C4-2B (cell line): ENCODE data around the gene ZNF394.

Experiments
- H3K27ac ChIP-seq: fragments of 450-650 bp; 2 replicates; pipeline ENCODE4 v1.5.1; 2017
- ZFX ChIP-seq: fragments of 450-650 bp; IDR thresholded peaks from 2 replicates; pipeline ENCODE4 v1.6.1; 2017
- TF ChIP-seq, protein P1 (sequence below): fragments of 450-650 bp; conservative IDR thresholded peaks from 2 replicates; pipeline ENCODE4 v1.5.1; 2017; ENCODE audit warnings: mild to moderate bottlenecking

ZNF394 gene

DNA sequence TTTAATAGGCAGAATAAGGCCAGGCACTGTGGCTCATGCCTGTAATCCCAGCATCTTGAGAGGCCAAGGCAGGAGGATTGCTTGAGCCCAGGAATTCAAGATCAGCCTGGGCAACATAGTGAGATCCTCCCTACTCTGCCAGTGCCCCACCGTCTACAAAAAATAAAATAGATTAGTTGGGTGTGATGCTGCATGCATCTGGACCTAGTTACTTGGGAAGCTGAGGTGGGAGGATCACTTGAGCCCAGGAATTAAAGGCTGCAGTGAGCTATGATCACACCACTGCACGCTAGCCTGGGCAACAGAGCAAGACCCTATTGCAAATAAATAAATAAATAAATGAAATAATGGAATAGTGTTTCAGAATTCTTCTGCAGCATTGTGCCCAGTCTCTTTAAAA lies 35.6 kb upstream of the ZNF394 start:
- H3K27ac ChIP-seq = no peak overlapping the region
- TF ChIP-seq ZFX = no peak
- TF ChIP-seq, protein P1, sequence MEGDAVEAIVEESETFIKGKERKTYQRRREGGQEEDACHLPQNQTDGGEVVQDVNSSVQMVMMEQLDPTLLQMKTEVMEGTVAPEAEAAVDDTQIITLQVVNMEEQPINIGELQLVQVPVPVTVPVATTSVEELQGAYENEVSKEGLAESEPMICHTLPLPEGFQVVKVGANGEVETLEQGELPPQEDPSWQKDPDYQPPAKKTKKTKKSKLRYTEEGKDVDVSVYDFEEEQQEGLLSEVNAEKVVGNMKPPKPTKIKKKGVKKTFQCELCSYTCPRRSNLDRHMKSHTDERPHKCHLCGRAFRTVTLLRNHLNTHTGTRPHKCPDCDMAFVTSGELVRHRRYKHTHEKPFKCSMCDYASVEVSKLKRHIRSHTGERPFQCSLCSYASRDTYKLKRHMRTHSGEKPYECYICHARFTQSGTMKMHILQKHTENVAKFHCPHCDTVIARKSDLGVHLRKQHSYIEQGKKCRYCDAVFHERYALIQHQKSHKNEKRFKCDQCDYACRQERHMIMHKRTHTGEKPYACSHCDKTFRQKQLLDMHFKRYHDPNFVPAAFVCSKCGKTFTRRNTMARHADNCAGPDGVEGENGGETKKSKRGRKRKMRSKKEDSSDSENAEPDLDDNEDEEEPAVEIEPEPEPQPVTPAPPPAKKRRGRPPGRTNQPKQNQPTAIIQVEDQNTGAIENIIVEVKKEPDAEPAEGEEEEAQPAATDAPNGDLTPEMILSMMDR = no peak

DNA sequence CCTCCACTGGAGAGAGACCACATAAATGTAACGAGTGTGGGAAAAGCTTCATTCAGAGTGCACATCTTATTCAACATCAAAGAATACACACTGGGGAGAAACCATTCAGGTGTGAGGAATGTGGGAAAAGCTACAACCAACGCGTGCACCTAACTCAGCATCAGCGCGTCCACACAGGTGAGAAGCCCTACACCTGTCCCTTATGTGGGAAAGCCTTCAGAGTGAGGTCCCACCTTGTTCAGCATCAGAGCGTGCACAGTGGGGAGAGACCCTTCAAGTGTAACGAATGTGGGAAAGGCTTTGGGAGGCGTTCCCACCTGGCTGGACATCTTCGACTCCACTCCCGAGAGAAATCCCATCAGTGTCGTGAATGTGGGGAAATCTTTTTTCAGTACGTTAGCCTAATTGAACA lies 31.3 kb upstream of the ZNF394 start:
- no peak for TF ChIP-seq ZFX
- TF ChIP-seq, protein P1 = no peak
- H3K27ac ChIP-seq = no peak overlapping the region

DNA sequence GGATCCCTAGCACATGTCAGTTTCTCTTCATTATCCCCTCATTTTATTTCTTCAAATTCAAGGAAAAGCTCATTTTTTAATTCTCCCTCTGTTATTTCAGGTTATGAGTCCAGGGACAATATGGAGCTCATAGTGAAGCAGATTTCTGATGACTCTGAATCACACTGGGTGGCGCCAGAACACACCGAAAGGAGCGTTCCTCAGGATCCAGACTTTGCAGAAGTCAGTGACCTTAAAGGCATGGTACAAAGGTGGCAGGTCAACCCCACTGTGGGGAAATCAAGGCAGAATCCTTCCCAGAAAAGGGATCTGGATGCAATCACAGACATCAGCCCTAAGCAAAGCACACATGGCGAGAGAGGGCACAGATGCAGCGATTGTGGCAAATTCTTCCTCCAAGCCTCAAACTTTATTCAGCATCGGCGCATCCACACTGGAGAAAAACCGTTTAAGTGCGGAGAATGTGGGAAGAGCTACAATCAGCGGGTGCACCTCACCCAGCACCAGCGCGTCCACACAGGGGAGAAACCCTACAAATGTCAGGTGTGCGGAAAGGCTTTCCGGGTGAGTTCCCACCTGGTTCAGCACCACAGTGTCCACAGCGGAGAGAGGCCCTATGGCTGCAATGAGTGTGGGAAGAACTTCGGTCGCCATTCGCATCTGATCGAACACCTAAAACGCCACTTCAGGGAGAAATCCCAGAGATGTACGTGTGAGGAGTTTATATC lies 25.8 kb upstream of the ZNF394 start:
- TF ChIP-seq ZFX = no peak
- TF ChIP-seq, protein P1 = no peak
- H3K27ac ChIP-seq = no peak overlapping the region

- no peak overlapping the region for H3K27ac ChIP-seq
- TF ChIP-seq, protein P1 = no peak
- TF ChIP-seq ZFX = no peak
Measured at GRCh38 chr7:99521399-99521798, 21.3 kb upstream of the ZNF394 start.

DNA sequence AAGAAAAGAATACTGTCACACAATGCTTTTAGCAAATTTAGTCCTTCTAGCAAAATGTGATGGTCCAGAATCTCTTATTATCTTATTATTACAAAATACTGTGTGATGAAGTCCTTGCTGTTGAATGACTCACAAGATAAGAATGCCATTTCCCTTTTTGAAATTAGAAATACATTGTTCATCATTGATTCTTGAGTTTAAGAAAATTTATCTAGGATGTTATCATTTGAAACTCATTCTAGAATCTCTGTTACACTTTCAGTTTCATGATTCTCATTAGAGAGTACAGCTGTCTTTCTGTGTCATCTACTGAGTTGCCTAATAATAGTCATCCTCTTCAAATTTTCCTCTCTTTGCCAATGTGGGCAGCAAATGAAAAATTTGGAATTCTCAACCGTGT lies 14.0 kb upstream of the ZNF394 start:
- H3K27ac ChIP-seq = no peak overlapping the region
- no peak for TF ChIP-seq ZFX
- TF ChIP-seq, protein P1 = no peak

DNA sequence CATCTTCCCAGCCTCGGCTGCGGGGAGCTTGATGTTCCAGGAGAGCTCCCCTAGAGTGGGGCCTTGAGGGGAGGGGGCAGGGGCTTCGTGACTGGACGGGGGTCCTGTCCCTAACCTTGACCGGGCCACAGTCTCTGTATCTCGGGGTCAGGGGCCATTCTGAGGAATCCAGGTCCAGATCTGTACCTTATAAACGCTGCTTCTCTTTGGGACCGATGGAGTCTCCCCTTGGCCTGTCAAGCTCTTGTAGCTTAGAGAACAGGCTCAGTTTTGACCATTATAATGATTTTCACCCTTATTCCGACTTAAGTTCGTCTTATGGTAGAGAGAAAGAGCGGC lies 5.2 kb upstream of the ZNF394 start:
- H3K27ac ChIP-seq = peak overlapping the region; percentile 71
- TF ChIP-seq ZFX = no peak
- TF ChIP-seq, protein P1 = no peak

DNA sequence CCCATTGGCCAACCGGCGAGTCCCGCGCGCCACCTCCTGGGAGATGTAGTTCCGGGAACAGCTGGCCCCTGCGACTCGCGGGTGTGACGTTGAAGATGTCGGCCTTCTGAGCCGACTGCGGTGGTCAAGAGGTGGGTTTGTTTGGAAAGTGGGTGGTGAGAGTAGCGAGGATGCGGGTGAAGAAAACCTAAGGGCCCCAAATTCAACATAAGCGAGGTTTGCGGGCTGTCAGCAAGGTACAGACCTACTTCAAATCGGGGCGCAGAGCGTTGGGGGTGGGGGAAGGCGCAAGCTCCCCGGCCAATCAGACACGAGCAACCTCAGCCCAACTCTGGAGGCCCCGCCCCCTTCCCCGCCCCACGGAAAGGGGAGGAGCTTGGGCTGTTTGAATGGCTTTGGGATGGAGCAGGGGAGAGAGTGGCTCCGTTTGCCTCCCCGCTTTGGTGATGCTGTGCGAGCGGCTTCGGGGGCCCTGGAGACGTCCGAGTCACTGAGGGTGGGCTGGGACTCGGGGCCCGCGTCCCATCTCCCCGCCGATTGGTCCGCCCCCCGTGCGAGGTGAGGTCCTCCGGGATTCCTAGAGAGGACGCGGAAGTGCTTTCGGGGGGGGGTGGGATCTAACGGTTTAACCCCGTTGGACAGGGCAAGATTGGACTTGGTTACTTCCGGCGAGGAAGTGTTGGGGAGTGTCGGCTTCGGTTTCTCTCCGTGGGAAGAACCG lies 4.7 kb upstream of the ZNF394 start, which contains the start of gene ZKSCAN5:
Gene ZKSCAN5, plus strand, starts transcription at position 60 of the 721 bp plus-strand sequence. CDS start 1,383 bp downstream, outside the sequence.
- H3K27ac ChIP-seq = peak within 1 kb of the TSS; percentile 71
- TF ChIP-seq, protein P1 = no peak
- no peak for TF ChIP-seq ZFX
